ELF-1 (cell line): ENCODE measurements around the gene NDUFS1.

Experiments used
- DNase-seq: peaks from one replicate; pipeline ENCODE4 v3.0.0-alpha.2; 2016; ENCODE audit warnings: low read depth, low spot score

NDUFS1 gene

GRCh38 chr2:206068207-206068606 lies 91.0 kb downstream of the NDUFS1 start:
- DNase-seq, result no peak
